Astrocyte of the spinal cord (primary cell): ENCODE data around the gene TMA7.

ENCODE experiments used
- DNase-seq: peaks from one replicate; pipeline ENCODE4 v3.0.0; 2011; ENCODE audit warnings: low read depth, low spot score
- H3K4me3 ChIP-seq: 2 replicates; pipeline ENCODE4 v1.5.1; 2011; ENCODE audit warnings: low read depth, mild to moderate bottlenecking, low read length, moderate library complexity
- CTCF ChIP-seq: IDR thresholded peaks from 2 replicates; pipeline ENCODE4 v1.5.1; 2012; ENCODE audit warnings: low read depth, mild to moderate bottlenecking, low read length, inconsistent platforms
- in situ Hi-C: cut with HindIII; loops from 2 replicates; pipeline ENCODE4 v1.10.0; 2017; ENCODE audit warnings: low sequenced_read_pairs

TMA7 gene

GRCh38 chr3:48439820-48440589 is at the start of gene TMA7, which contains the start of gene CCDC51:
TMA7 (plus strand) TSS chr3:48440257; CDS start chr3:48440297, 40 bp downstream.
CCDC51 (minus strand) TSS chr3:48440119; CDS start chr3:48435128, 4,991 bp downstream.
- peak; percentile 96 for DNase-seq
- TF ChIP-seq CTCF: no peak
- peak within 1 kb of the TSS; percentile 94 for H3K4me3 ChIP-seq
- in situ Hi-C loops: no loop called here

- in situ Hi-C loops: no loop called here
- no peak overlapping the region for H3K4me3 ChIP-seq
- TF ChIP-seq CTCF: no peak
- no peak for DNase-seq
Measured at GRCh38 chr3:48394391-48394790, 45.7 kb upstream of the TMA7 start.

- DNase-seq: no peak
- no peak for TF ChIP-seq CTCF
- H3K4me3 ChIP-seq: no peak overlapping the region
- in situ Hi-C loops: no loop called here
Measured at GRCh38 chr3:48395714-48396113, 44.3 kb upstream of the TMA7 start.

GRCh38 chr3:48397767-48398681 is 42.0 kb upstream of the TMA7 start:
- DNase-seq: no peak
- no peak overlapping the region for H3K4me3 ChIP-seq
- no peak for TF ChIP-seq CTCF
- in situ Hi-C loops: no loop called here

- H3K4me3 ChIP-seq: no peak overlapping the region
- no peak for DNase-seq
- in situ Hi-C loops: no loop called here
- no peak for TF ChIP-seq CTCF
Measured at GRCh38 chr3:48398701-48399386, 41.2 kb upstream of the TMA7 start.
